IPS-15b (cell line): ENCODE measurements around the gene SIRPA.

Experiments
- H3K27me3 ChIP-seq: one replicate; pipeline ENCODE4 v1.6.1; 2013; ENCODE audit warnings: low read length; ENCODE audit not compliant: control insufficient read depth, insufficient read depth
- H3K36me3 ChIP-seq: one replicate; pipeline ENCODE4 v1.6.1; 2013; ENCODE audit warnings: low read length; ENCODE audit not compliant: control insufficient read depth, insufficient read depth
- H3K4me1 ChIP-seq: one replicate; pipeline ENCODE4 v1.6.1; 2013; ENCODE audit warnings: mild to moderate bottlenecking, low read length; ENCODE audit not compliant: control insufficient read depth, insufficient read depth
- H3K4me3 ChIP-seq: one replicate; pipeline ENCODE4 v1.5.1; 2013; ENCODE audit warnings: low read depth, low read length
- H3K9ac ChIP-seq: one replicate; pipeline ENCODE4 v1.6.1; 2013; ENCODE audit warnings: low read depth, mild to moderate bottlenecking, low read length
- H3K9me3 ChIP-seq: one replicate; pipeline ENCODE4 v1.6.1; 2013; ENCODE audit warnings: mild to moderate bottlenecking, low read length; ENCODE audit not compliant: control insufficient read depth, insufficient read depth

SIRPA gene

GRCh38 chr20:1879934-1880333 is 15.3 kb upstream of the SIRPA start:
- Histone ChIP-seq H3K4me1 (peaks cover 3% of the 10 kb centered on the region), H3K27me3 (peaks cover 3% of the 10 kb centered on the region), H3K9me3 (no peaks in the 10 kb centered on the region), H3K9ac (no peak overlapping the region), H3K36me3 (no peaks in the 10 kb centered on the region), H3K4me3 (no peak overlapping the region)

DNA sequence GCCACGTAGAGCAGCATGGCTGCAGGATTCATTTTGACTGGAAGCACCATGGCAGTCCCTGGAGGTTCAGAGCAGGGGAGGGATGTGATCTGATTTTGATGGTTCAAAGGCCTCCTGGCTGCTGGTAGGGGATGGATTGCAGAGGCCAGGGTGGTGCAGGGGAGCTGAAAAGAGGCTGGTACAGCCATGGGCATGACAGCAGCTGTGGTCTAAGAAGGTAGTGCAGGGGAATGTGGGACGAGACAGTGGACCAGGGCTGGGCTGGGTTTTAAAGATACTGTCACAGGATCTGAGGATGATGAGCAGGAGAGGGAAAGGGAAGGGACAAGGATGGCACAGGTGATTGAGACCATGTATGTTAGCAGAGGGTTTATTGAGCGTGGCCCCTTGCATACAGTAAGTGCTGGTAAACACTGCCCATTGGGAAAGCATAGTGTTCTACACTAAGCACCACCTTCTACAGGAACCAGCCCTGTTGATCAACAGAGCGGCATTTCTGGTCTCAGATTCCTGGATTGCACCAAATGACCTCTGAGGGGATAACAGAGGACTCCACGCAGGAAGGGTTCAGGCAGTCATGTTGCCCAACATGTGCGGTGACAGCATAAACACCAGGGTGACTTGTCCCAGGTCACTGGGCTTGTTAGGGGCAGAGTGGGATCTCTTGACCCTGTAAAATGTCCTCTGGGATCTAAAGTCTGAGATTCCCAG is 14.5 kb upstream of the SIRPA start:
- Histone ChIP-seq H3K9ac (no peak overlapping the region), H3K4me3 (no peak overlapping the region), H3K27me3 (peaks cover 3% of the 10 kb centered on the region), H3K9me3 (no peaks in the 10 kb centered on the region), H3K4me1 (peaks cover 3% of the 10 kb centered on the region), H3K36me3 (no peaks in the 10 kb centered on the region)

- peaks cover 3% of the 10 kb centered on the region for H3K4me1 ChIP-seq
- no peak overlapping the region for H3K9ac ChIP-seq
- H3K36me3 ChIP-seq: no peaks in the 10 kb centered on the region
- H3K27me3 ChIP-seq: peaks cover 3% of the 10 kb centered on the region
- no peak overlapping the region for H3K4me3 ChIP-seq
- H3K9me3 ChIP-seq: no peaks in the 10 kb centered on the region
Observed at GRCh38 chr20:1881240-1881835, 13.9 kb upstream of the SIRPA start.

DNA sequence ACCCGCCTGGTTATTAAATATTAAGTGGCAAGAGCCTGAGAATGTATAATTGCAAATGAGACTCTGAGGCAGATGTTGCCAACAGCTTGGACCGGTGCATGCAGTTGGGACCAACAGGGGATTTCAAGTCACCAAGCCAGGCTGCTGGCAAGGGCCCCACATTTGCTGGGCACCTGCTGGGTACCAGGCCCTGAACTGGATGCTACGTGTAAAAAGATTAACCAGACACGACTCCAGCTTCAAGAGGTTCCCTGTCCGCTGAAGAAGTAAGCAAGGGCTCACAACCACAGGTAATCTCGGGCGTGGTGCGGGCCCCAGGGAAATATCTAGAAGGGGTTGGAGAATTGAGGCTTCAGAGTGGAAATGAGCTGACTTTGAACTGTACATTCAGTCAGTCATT is 13.2 kb upstream of the SIRPA start:
- H3K4me3 ChIP-seq: no peak overlapping the region
- no peaks in the 10 kb centered on the region for H3K9me3 ChIP-seq
- peaks cover 3% of the 10 kb centered on the region for H3K4me1 ChIP-seq
- no peak overlapping the region for H3K9ac ChIP-seq
- peaks cover 3% of the 10 kb centered on the region for H3K27me3 ChIP-seq
- no peaks in the 10 kb centered on the region for H3K36me3 ChIP-seq

GRCh38 chr20:1883986-1884385 is 11.2 kb upstream of the SIRPA start:
- H3K9ac ChIP-seq: no peak overlapping the region
- peaks cover 3% of the 10 kb centered on the region for H3K4me1 ChIP-seq
- H3K36me3 ChIP-seq: no peaks in the 10 kb centered on the region
- no peak overlapping the region for H3K4me3 ChIP-seq
- no peaks in the 10 kb centered on the region for H3K9me3 ChIP-seq
- peaks cover 7% of the 10 kb centered on the region for H3K27me3 ChIP-seq

DNA sequence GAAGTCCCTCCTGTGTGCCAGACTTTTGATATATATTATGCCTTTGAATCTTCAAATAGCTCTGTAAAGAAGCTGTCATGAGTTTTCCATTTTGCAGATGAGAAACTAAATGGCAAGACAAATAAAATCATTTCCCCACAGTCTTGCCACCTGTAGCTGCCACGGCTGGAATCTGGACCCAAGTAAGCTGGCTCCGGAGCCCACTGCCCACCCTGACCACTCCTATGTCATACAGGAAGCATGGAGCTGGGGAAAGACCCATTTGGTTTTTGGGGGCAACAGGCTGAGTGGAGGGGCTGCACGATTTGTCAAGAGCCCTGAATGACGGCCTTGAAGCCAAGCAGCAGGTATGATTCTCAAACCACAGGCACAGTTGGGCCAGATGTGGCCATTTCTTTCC is 10.0 kb upstream of the SIRPA start:
- Histone ChIP-seq H3K9ac (no peak overlapping the region), H3K9me3 (no peaks in the 10 kb centered on the region), H3K4me3 (no peak overlapping the region), H3K4me1 (no peaks in the 10 kb centered on the region), H3K27me3 (peaks cover 7% of the 10 kb centered on the region), H3K36me3 (no peaks in the 10 kb centered on the region)

DNA sequence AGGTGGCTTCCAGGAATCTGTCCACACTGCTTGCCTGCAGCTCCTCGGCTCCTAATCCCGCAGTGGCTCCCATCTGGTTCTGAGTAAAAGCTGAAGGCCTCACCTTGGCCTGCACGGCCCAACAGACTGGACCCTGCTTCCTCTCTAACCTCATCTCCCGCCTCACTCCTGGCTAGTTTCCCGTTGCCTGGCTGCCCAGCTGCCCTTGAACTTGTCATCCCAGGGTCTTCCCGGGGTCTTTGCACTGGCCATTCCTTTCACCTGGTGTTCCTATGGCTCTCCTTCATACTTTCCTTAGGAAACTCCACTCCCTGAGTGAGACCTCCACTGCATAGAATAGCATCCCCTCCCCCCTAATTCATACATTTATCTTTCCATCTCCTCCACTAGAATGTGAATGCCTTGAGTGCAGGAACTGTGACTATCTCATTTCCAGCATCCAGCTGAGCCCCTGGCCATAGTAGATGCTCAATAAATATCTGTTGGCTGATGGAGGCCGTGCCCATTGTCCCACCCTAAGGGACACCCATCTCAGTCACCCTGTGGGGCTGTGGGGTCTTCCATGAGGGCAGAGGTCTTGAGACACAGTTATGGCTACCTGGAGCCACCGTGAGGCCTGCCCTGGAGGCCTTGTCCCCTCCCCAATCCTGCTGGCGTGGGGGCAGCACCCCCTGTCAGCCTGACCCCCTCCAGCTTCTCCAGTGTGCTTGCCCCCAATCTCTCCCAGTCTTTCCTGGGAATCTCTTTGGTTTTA is 9.1 kb upstream of the SIRPA start:
- Histone ChIP-seq H3K27me3 (peaks cover 4% of the 10 kb centered on the region), H3K9ac (no peak overlapping the region), H3K4me1 (no peaks in the 10 kb centered on the region), H3K36me3 (no peaks in the 10 kb centered on the region), H3K9me3 (no peaks in the 10 kb centered on the region), H3K4me3 (no peak overlapping the region)

- no peak overlapping the region for H3K4me3 ChIP-seq
- H3K4me1 ChIP-seq: no peaks in the 10 kb centered on the region
- H3K36me3 ChIP-seq: no peaks in the 10 kb centered on the region
- H3K9ac ChIP-seq: no peak overlapping the region
- peaks cover 9% of the 10 kb centered on the region for H3K27me3 ChIP-seq
- no peaks in the 10 kb centered on the region for H3K9me3 ChIP-seq
Observed at GRCh38 chr20:1887321-1887720, 7.9 kb upstream of the SIRPA start.

- peaks cover 13% of the 10 kb centered on the region for H3K27me3 ChIP-seq
- H3K36me3 ChIP-seq: no peaks in the 10 kb centered on the region
- H3K4me1 ChIP-seq: no peaks in the 10 kb centered on the region
- H3K4me3 ChIP-seq: no peak overlapping the region
- no peak overlapping the region for H3K9ac ChIP-seq
- H3K9me3 ChIP-seq: no peaks in the 10 kb centered on the region
Observed at GRCh38 chr20:1887756-1888155, 7.5 kb upstream of the SIRPA start.

DNA sequence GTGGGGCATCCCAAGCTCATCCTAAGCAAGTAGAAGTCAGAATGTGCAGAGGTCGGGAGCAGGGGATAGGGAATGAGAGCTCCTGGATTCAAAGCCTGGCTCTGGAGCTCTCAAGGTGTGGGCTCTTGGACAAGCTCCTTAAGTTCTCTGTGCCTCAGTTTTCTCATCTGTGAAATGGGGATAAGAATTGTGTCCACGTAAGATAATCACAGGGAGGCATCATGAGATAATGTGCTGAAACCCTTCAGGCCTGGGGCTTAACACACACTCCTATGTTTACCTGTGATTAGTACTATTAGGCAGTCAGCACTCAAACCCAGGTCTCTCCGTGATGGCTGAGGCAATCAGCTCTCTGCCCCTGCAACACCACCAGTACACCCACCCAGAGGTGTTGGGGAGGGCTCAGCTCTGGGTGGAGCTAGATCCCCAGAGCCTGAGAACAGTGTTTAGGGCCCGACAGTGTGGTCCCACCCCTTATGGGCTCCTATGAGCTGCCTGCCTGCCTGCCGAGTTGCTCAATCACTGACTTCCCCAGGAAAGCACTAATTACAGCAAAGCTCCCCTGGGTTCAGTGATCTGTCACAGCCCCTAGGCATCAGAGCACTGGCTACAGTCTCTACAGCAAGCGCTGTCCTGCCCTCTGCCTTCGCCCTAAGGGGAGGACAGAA is 6.3 kb upstream of the SIRPA start:
- Histone ChIP-seq H3K9me3 (no peaks in the 10 kb centered on the region), H3K9ac (no peak overlapping the region), H3K36me3 (no peaks in the 10 kb centered on the region), H3K4me3 (no peak overlapping the region), H3K27me3 (peaks cover 22% of the 10 kb centered on the region), H3K4me1 (no peaks in the 10 kb centered on the region)

DNA sequence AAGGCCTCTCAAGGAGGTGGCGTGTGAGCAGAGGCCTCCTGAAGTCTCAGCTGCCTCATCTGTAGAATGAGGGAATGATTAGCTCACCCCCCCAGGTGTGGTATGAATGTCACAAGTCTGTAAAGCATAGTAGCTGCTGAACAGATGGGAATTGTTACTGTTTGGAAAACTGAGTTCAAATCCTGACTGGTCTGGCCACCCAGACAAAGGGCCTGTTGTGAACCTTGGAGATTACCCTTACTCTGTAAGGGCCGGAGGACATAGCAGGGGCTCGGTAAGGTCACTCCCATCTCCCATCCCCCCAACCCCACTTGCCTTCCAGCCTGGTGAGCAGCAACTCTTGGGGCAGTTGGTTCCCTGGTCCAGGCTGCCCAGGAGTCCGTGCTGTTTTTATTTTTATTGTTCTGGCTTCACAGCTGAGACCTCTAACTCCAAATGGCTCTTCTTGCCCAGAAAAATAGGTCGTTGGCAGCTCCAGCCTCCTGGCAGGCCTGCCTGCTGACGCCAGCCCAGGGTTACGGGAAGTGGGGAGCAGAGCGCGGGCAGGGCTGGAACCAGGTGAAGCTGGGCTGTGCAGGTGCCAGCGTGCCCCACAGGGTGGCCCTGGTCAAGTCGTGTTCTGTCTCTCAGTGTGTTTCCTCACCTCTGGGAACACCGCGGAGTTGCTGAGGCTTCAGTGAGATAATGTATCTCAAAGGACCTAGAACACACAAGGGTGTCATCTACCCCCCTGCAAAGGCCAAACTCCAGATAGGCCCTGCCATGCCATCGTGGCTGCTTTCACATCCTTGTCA is 4.5 kb upstream of the SIRPA start:
- Histone ChIP-seq H3K9me3 (no peaks in the 10 kb centered on the region), H3K27me3 (peaks cover 25% of the 10 kb centered on the region), H3K4me3 (no peak overlapping the region), H3K36me3 (no peaks in the 10 kb centered on the region), H3K4me1 (no peaks in the 10 kb centered on the region), H3K9ac (no peak overlapping the region)
